GM12891 (cell line): ENCODE measurements around the gene CBLB.

Experiments used
- PAX5 ChIP-seq: IDR thresholded peaks from 2 replicates; pipeline ENCODE4 v1.6.1; 2011; ENCODE audit warnings: low read length, moderate library complexity, mild to moderate bottlenecking; ENCODE audit not compliant: insufficient read depth, severe bottlenecking
- POLR2A ChIP-seq: IDR thresholded peaks from 2 replicates; pipeline ENCODE4 v1.6.1; 2011; ENCODE audit warnings: low read depth, low read length, control low read depth
- POLR2AphosphoS5 ChIP-seq: IDR thresholded peaks from 2 replicates; pipeline ENCODE4 v1.6.1; 2011; ENCODE audit warnings: low read depth, low read length, control low read depth
- POU2F2 ChIP-seq: IDR thresholded peaks from 2 replicates; pipeline ENCODE4 v1.6.1; 2011; ENCODE audit warnings: low read depth, mild to moderate bottlenecking, control low read depth, low read length, moderate library complexity
- SPI1 ChIP-seq: IDR thresholded peaks from 2 replicates; pipeline ENCODE4 v1.6.1; 2011; ENCODE audit warnings: low read depth, low read length, control low read depth
- TAF1 ChIP-seq: IDR thresholded peaks from 2 replicates; pipeline ENCODE4 v1.6.1; 2011; ENCODE audit warnings: low read depth, low read length, control low read depth

- TF ChIP-seq POLR2AphosphoS5 (peak; percentile 43; the same call in 1 of the 2 replicates), POLR2A (peak; percentile 77), TAF1 (peak; percentile 45; the same call in 1 of the 2 replicates), SPI1 (no peak), POU2F2 (no peak), PAX5 (no peak)
Measured at GRCh38 chr3:105866656-105867653, 1.9 kb downstream of the CBLB start.
